Central memory CD8-positive, alpha-beta T cell (primary cell): ENCODE measurements around the gene LPCAT1.
"Not testable (repeated sequence)": the region's sequence is repeated elsewhere in the genome, so short reads cannot be mapped to it uniquely, and the experiment has no call there.

Source experiments
- ATAC-seq: fragments of 150-1000 bp; cut with Tn5 transposase; replicated peaks from 2 replicates; pipeline ENCODE4 v1.10.0; 2022; ENCODE audit warnings: mild to moderate bottlenecking, moderate FRiP score, moderate number of reproducible peaks; ENCODE audit not compliant: poor library complexity, severe bottlenecking; ENCODE audit errors: extremely low read depth
- DNase-seq, 2 donors: peaks; one replicate each; pipeline ENCODE4 v3.0.0; 2021; ENCODE audit warnings: low spot score in 2 of 2
- H3K27ac Mint-ChIP-seq: one replicate; pipeline ENCODE4 v1.8.0; 2022; ENCODE audit warnings: low read depth, mild to moderate bottlenecking, moderate library complexity, mixed read lengths
- H3K27me3 Mint-ChIP-seq: one replicate; pipeline ENCODE4 v1.8.0; 2022; ENCODE audit warnings: mixed read lengths
- H3K36me3 Mint-ChIP-seq: one replicate; pipeline ENCODE4 v1.8.0; 2022; ENCODE audit warnings: mild to moderate bottlenecking, moderate library complexity, mixed read lengths; ENCODE audit not compliant: insufficient read depth
- H3K4me1 Mint-ChIP-seq: one replicate; pipeline ENCODE4 v1.8.0; 2022; ENCODE audit warnings: mixed read lengths
- H3K4me3 Mint-ChIP-seq: one replicate; pipeline ENCODE4 v1.8.0; 2022; ENCODE audit warnings: mild to moderate bottlenecking, moderate library complexity, mixed read lengths
- H3K9me3 Mint-ChIP-seq: one replicate; pipeline ENCODE4 v1.8.0; 2022; ENCODE audit warnings: mixed read lengths

The LPCAT1 gene

GRCh38 chr5:1561402-1561929 lies 37.7 kb upstream of the LPCAT1 start:
- no peak for ATAC-seq
- no peak for DNase-seq
- peaks cover 7% of the 10 kb centered on the region for H3K27me3 Mint-ChIP-seq
- H3K4me3 Mint-ChIP-seq, result no peak overlapping the region
- H3K4me1 Mint-ChIP-seq, result peaks cover 4% of the 10 kb centered on the region
- H3K9me3 Mint-ChIP-seq, result no peaks in the 10 kb centered on the region
- no peaks in the 10 kb centered on the region for H3K36me3 Mint-ChIP-seq
- H3K27ac Mint-ChIP-seq, result no peak overlapping the region

- not testable (repeated sequence) for H3K27ac Mint-ChIP-seq, H3K9me3 Mint-ChIP-seq, H3K27me3 Mint-ChIP-seq, H3K4me1 Mint-ChIP-seq, DNase-seq, H3K4me3 Mint-ChIP-seq, ATAC-seq, H3K36me3 Mint-ChIP-seq
Observed at GRCh38 chr5:1560499-1560898, 36.7 kb upstream of the LPCAT1 start.

- Mint-ChIP-seq H3K4me1 (peaks cover 4% of the 10 kb centered on the region), H3K9me3 (no peaks in the 10 kb centered on the region), H3K4me3 (no peak overlapping the region), H3K27me3 (peaks cover 14% of the 10 kb centered on the region), H3K27ac (no peak overlapping the region), H3K36me3 (no peaks in the 10 kb centered on the region)
- DNase-seq, result no peak
- no peak for ATAC-seq
Observed at GRCh38 chr5:1558944-1559343, 35.2 kb upstream of the LPCAT1 start.

GRCh38 chr5:1557114-1557873 lies 33.5 kb upstream of the LPCAT1 start:
- H3K27ac Mint-ChIP-seq, result no peak overlapping the region
- H3K9me3 Mint-ChIP-seq, result no peaks in the 10 kb centered on the region
- H3K4me3 Mint-ChIP-seq, result no peak overlapping the region
- H3K36me3 Mint-ChIP-seq, result no peaks in the 10 kb centered on the region
- DNase-seq (no peak), ATAC-seq (no peak)
- H3K4me1 Mint-ChIP-seq, result peaks cover 4% of the 10 kb centered on the region
- peaks cover 15% of the 10 kb centered on the region for H3K27me3 Mint-ChIP-seq

- no peaks in the 10 kb centered on the region for H3K9me3 Mint-ChIP-seq
- ATAC-seq (no peak), DNase-seq (no peak)
- H3K27ac Mint-ChIP-seq, result no peak overlapping the region
- H3K36me3 Mint-ChIP-seq, result no peaks in the 10 kb centered on the region
- no peak overlapping the region for H3K4me3 Mint-ChIP-seq
- H3K27me3 Mint-ChIP-seq, result peaks cover 18% of the 10 kb centered on the region
- peaks cover under 1% of the 10 kb centered on the region for H3K4me1 Mint-ChIP-seq
Observed at GRCh38 chr5:1555808-1556731, 32.3 kb upstream of the LPCAT1 start.

- Mint-ChIP-seq H3K36me3 (peaks cover 3% of the 10 kb centered on the region), H3K4me1 (no peaks in the 10 kb centered on the region), H3K4me3 (no peak overlapping the region), H3K27me3 (peaks cover 15% of the 10 kb centered on the region), H3K9me3 (no peaks in the 10 kb centered on the region), H3K27ac (no peak overlapping the region)
- DNase-seq, result peak in 1 of 2 donors; percentile 3
- ATAC-seq, result no peak
Observed at GRCh38 chr5:1555011-1555807, 31.4 kb upstream of the LPCAT1 start.

- H3K27ac Mint-ChIP-seq, result no peak overlapping the region
- H3K4me3 Mint-ChIP-seq, result no peak overlapping the region
- no peaks in the 10 kb centered on the region for H3K9me3 Mint-ChIP-seq
- H3K27me3 Mint-ChIP-seq, result peaks cover 15% of the 10 kb centered on the region
- no peak for ATAC-seq
- peaks cover 3% of the 10 kb centered on the region for H3K36me3 Mint-ChIP-seq
- peak in 1 of 2 donors; percentile 1 for DNase-seq
- no peaks in the 10 kb centered on the region for H3K4me1 Mint-ChIP-seq
Observed at GRCh38 chr5:1554410-1554967, 30.7 kb upstream of the LPCAT1 start.

GRCh38 chr5:1553539-1554409 lies 30.0 kb upstream of the LPCAT1 start:
- H3K36me3 Mint-ChIP-seq, result peaks cover 3% of the 10 kb centered on the region
- DNase-seq, result no peak
- no peak overlapping the region for H3K4me3 Mint-ChIP-seq
- ATAC-seq, result no peak
- no peaks in the 10 kb centered on the region for H3K9me3 Mint-ChIP-seq
- peaks cover 15% of the 10 kb centered on the region for H3K27me3 Mint-ChIP-seq
- no peak overlapping the region for H3K27ac Mint-ChIP-seq
- H3K4me1 Mint-ChIP-seq, result no peaks in the 10 kb centered on the region

GRCh38 chr5:1552521-1553255 lies 28.9 kb upstream of the LPCAT1 start:
- Mint-ChIP-seq H3K36me3 (peaks cover 6% of the 10 kb centered on the region), H3K4me3 (no peak overlapping the region), H3K27ac (no peak overlapping the region), H3K27me3 (peaks cover 15% of the 10 kb centered on the region), H3K9me3 (no peaks in the 10 kb centered on the region), H3K4me1 (no peaks in the 10 kb centered on the region)
- no peak for DNase-seq
- no peak for ATAC-seq

GRCh38 chr5:1551426-1552301 lies 27.9 kb upstream of the LPCAT1 start:
- no peak for ATAC-seq
- H3K27ac Mint-ChIP-seq, result no peak overlapping the region
- H3K27me3 Mint-ChIP-seq, result peaks cover 15% of the 10 kb centered on the region
- H3K4me1 Mint-ChIP-seq, result no peaks in the 10 kb centered on the region
- no peak overlapping the region for H3K4me3 Mint-ChIP-seq
- DNase-seq, result no peak
- H3K9me3 Mint-ChIP-seq, result no peaks in the 10 kb centered on the region
- H3K36me3 Mint-ChIP-seq, result peaks cover 6% of the 10 kb centered on the region
